ENCODE measurements around the gene STARD7. TPM values are rescaled to one million over a fixed set of nuclear protein-coding genes. Genes with fewer than 3 reads are reported as not detected.

STARD7 gene
- total and polyA plus RNA-seq, 2 experiments from 2014 or later = 72.2 to 222 TPM

GRCh38 chr2:96185516-96185915 lies 23.1 kb downstream of the STARD7 start:
- Histone ChIP-seq H3K79me2 (replicated peaks; ENCODE audit: insufficient read depth) (no peaks in the 10 kb centered on the region), H3K27ac (ENCODE audit: low read depth) (no peak overlapping the region), H3K4me3 (no peak overlapping the region), H3K4me1 (ENCODE audit: insufficient read depth) (no peaks in the 10 kb centered on the region), H3F3A (replicated peaks; ENCODE audit: low read depth) (0 out of 2 replicates have a peak, but pooled peaks cover 9% of the 10 kb centered on the region), H4K20me1 (replicated peaks; ENCODE audit: insufficient read depth) (peaks cover 14% of the 10 kb centered on the region; the same call in 1 of the 2 replicates), H3K27me3 (ENCODE audit: insufficient read depth) (no peaks in the 10 kb centered on the region), H3K9me2 (ENCODE audit: insufficient read depth) (no peaks in the 10 kb centered on the region), H3K36me3 (ENCODE audit: insufficient read depth) (peaks cover 28% of the 10 kb centered on the region), H3K4me2 (no peak overlapping the region), H2AFZ (no peak overlapping the region)
- Mint-ChIP-seq H3K27me3 (ENCODE audit: insufficient read depth, low read depth, poor library complexity) (peaks cover 5% of the 10 kb centered on the region), H3K9me3 (no peaks in the 10 kb centered on the region), H3K4me1 (no peaks in the 10 kb centered on the region), H3K4me3 (no peak overlapping the region), H3K27ac (no peak overlapping the region), H3K36me3 (ENCODE audit: low read depth) (peaks cover 48% of the 10 kb centered on the region)
- DNase-seq (ENCODE audit: low spot score) (no peak), ATAC-seq (no peak)
- TF ChIP-seq, protein P1, sequence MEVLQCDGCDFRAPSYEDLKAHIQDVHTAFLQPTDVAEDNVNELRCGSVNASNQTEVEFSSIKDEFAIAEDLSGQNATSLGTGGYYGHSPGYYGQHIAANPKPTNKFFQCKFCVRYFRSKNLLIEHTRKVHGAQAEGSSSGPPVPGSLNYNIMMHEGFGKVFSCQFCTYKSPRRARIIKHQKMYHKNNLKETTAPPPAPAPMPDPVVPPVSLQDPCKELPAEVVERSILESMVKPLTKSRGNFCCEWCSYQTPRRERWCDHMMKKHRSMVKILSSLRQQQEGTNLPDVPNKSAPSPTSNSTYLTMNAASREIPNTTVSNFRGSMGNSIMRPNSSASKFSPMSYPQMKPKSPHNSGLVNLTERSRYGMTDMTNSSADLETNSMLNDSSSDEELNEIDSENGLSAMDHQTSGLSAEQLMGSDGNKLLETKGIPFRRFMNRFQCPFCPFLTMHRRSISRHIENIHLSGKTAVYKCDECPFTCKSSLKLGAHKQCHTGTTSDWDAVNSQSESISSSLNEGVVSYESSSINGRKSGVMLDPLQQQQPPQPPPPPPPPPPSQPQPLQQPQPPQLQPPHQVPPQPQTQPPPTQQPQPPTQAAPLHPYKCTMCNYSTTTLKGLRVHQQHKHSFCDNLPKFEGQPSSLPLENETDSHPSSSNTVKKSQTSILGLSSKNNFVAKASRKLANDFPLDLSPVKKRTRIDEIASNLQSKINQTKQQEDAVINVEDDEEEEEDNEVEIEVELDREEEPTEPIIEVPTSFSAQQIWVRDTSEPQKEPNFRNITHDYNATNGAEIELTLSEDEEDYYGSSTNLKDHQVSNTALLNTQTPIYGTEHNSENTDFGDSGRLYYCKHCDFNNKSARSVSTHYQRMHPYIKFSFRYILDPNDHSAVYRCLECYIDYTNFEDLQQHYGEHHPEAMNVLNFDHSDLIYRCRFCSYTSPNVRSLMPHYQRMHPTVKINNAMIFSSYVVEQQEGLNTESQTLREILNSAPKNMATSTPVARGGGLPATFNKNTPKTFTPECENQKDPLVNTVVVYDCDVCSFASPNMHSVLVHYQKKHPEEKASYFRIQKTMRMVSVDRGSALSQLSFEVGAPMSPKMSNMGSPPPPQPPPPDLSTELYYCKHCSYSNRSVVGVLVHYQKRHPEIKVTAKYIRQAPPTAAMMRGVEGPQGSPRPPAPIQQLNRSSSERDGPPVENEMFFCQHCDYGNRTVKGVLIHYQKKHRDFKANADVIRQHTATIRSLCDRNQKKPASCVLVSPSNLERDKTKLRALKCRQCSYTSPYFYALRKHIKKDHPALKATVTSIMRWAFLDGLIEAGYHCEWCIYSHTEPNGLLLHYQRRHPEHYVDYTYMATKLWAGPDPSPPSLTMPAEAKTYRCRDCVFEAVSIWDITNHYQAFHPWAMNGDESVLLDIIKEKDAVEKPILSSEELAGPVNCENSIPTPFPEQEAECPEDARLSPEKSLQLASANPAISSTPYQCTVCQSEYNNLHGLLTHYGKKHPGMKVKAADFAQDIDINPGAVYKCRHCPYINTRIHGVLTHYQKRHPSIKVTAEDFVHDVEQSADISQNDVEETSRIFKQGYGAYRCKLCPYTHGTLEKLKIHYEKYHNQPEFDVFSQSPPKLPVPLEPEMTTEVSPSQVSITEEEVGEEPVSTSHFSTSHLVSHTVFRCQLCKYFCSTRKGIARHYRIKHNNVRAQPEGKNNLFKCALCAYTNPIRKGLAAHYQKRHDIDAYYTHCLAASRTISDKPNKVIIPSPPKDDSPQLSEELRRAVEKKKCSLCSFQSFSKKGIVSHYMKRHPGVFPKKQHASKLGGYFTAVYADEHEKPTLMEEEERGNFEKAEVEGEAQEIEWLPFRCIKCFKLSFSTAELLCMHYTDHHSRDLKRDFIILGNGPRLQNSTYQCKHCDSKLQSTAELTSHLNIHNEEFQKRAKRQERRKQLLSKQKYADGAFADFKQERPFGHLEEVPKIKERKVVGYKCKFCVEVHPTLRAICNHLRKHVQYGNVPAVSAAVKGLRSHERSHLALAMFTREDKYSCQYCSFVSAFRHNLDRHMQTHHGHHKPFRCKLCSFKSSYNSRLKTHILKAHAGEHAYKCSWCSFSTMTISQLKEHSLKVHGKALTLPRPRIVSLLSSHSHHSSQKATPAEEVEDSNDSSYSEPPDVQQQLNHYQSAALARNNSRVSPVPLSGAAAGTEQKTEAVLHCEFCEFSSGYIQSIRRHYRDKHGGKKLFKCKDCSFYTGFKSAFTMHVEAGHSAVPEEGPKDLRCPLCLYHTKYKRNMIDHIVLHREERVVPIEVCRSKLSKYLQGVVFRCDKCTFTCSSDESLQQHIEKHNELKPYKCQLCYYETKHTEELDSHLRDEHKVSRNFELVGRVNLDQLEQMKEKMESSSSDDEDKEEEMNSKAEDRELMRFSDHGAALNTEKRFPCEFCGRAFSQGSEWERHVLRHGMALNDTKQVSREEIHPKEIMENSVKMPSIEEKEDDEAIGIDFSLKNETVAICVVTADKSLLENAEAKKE (CRISPR knock-in tag; IDR thresholded peaks at IDR 0.05) = no peak
- TF ChIP-seq NANOG (IDR thresholded peaks at IDR 0.05; ENCODE audit: borderline replicate concordance) (no peak), STAT1 (IDR thresholded peaks at IDR 0.05; ENCODE audit: unreplicated experiment) (no peak), ZNF114 (CRISPR knock-in tag; IDR thresholded peaks at IDR 0.05) (no peak), JUNB (IDR thresholded peaks at IDR 0.05; ENCODE audit: unreplicated experiment) (no peak), ZNF331 (CRISPR knock-in tag; IDR thresholded peaks at IDR 0.05; ENCODE audit: low read depth) (no peak)
- TF ChIP-seq, protein P2, sequence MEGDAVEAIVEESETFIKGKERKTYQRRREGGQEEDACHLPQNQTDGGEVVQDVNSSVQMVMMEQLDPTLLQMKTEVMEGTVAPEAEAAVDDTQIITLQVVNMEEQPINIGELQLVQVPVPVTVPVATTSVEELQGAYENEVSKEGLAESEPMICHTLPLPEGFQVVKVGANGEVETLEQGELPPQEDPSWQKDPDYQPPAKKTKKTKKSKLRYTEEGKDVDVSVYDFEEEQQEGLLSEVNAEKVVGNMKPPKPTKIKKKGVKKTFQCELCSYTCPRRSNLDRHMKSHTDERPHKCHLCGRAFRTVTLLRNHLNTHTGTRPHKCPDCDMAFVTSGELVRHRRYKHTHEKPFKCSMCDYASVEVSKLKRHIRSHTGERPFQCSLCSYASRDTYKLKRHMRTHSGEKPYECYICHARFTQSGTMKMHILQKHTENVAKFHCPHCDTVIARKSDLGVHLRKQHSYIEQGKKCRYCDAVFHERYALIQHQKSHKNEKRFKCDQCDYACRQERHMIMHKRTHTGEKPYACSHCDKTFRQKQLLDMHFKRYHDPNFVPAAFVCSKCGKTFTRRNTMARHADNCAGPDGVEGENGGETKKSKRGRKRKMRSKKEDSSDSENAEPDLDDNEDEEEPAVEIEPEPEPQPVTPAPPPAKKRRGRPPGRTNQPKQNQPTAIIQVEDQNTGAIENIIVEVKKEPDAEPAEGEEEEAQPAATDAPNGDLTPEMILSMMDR (conservative IDR thresholded peaks at IDR 0.05; ENCODE audit: low read depth in 2 of 2) = no peak
- TF ChIP-seq, protein P3, sequence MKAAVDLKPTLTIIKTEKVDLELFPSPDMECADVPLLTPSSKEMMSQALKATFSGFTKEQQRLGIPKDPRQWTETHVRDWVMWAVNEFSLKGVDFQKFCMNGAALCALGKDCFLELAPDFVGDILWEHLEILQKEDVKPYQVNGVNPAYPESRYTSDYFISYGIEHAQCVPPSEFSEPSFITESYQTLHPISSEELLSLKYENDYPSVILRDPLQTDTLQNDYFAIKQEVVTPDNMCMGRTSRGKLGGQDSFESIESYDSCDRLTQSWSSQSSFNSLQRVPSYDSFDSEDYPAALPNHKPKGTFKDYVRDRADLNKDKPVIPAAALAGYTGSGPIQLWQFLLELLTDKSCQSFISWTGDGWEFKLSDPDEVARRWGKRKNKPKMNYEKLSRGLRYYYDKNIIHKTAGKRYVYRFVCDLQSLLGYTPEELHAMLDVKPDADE (IDR thresholded peaks at IDR 0.05) = no peak
